ENCODE data around the gene APMAP.

DNA sequence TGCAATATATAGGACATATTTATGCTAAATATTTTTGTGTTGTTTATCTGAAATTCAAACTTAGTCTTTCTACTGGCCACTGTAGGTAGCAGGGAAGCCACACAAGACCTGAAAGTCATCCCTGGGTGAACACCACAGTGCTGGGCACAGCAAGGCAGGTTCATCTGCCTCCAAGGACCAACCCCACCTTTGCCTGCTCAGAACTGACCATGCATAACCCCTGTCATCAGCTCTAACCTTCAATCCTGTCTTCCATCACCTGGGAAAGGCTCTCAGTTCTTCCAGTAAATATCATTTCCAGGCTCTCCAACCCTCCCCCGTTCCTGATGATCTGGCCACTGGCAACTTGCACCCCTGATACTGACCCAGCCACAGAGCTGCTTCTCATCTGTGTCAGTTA lies 76.1 kb downstream of the APMAP start:
- TF ChIP-seq ZNF850 (CRISPR knock-in tag; conservative IDR thresholded peaks at IDR 0.05) (no peak), SP4 (CRISPR knock-in tag; IDR thresholded peaks at IDR 0.05) (no peak), ZFP36L1 (CRISPR knock-in tag; IDR thresholded peaks at IDR 0.05) (no peak), POLR2AphosphoS5 (IDR thresholded peaks at IDR 0.05; ENCODE audit: low read depth, low read length) (no peak), RNF2 (conservative IDR thresholded peaks at IDR 0.05; ENCODE audit: low read depth) (no peak)
- TF ChIP-seq, protein P1, sequence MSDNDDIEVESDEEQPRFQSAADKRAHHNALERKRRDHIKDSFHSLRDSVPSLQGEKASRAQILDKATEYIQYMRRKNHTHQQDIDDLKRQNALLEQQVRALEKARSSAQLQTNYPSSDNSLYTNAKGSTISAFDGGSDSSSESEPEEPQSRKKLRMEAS (IDR thresholded peaks at IDR 0.05), result no peak

Data from HepG2 (cell line).